GM15510 (cell line): ENCODE measurements around the gene PPP1R3E.

Experiments used
- POLR2A ChIP-seq: IDR thresholded peaks from 3 replicates; pipeline ENCODE4 v1.6.1; 2011; ENCODE audit warnings: borderline replicate concordance; ENCODE audit not compliant: insufficient read length; ENCODE audit errors: extremely low read depth

Gene PPP1R3E

DNA sequence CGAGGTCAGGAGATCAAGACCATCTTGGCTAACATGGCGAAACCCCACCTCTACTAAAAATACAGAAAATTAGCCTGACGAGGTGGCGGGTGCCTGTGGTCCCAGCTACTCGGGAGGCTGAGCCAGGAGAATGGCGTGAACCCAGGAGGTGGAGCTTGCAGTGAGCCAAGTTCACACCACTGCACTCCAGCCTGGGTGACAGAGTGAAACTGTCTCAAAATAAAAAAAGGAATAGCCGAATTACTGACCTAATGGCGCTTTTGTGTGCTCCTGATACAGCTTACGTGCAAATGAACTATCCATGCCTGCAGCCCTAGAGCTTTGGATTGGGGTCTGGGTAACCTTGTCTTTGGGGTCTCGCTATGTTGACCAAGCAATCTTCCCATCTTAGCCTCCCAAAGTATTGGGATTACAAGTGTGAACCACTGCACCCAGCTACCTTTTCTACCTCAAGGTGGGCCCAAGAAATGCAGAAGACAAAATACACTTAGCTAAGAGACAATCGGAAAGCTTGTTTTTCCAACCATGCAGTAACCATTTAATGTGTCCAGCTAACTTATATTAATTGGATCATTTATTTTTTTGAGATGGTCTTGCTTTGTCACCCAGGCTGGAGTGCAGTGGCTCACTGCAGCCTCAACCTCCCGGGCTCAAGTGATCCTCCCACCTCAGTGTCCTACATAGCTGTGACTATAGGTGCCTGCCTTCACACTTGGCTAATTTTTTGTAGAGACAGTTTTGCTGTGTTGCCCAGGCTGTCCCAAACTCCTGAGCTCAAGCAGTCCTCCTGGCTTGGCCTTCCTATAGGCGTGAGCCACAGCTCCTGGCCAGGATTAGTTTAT, 24.1 kb upstream of the PPP1R3E start:
- TF ChIP-seq POLR2A, result no peak

DNA sequence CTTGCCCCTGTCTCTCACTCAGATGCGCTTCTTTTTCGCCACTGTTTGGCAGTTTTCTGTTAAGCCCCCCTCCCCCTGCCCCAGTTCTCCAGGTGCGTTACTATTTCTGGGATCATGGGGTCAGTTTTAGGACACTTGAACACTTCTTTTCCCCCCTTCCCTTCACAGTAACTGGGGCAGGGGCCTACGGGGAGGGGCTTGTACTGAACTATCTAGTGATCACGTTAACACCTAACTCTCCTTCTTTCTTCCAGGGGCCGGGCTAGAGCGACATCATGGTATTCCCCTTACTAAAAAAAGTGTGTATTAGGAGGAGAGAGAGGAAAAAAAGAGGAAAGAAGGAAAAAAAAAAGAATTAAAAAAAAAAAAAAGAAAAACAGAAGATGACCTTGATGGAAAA, 22.3 kb upstream of the PPP1R3E start:
- TF ChIP-seq POLR2A, result no peak

DNA sequence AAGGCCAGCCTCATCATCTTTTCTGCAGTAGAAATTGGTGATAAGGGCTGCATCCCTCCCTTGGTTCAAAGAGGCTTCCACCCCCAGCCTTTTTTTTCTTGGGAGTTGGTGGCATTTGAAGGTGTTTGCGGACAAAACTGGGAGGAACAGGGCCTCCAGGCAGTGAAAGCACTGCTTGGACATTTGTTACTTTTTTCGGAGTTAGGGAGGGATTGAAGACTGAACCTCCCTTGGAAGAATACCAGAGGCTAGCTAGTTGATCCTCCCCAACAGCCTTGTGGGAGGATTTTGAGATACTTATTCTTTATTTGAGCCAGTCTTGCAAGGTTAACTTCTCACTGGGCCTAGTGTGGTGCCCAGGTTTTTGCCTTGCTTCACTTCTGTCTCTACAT, 21.8 kb upstream of the PPP1R3E start:
- TF ChIP-seq POLR2A, result no peak

DNA sequence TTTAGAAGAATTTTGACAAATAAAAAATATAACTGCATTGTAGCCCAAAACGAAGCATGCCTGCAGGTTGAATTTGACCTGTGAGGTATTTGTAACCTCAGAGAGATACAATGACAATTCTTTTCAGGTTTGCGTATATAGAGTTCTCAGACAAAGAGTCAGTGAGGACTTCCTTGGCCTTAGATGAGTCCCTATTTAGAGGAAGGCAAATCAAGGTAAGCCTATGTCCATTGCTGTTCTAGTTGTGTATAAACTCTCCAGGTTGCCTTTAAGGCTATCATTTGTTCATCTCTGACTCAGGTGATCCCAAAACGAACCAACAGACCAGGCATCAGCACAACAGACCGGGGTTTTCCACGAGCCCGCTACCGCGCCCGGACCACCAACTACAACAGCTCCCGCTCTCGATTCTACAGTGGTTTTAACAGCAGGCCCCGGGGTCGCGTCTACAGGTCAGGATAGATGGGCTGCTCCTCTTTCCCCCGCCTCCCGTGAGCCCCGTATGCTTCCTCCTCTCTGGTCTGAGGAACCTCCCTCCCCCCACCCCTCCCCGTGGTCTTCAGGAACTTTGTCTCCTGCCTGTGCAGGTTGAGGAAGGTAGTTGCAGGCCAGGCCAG, 21.3 kb upstream of the PPP1R3E start:
- TF ChIP-seq POLR2A, result no peak

DNA sequence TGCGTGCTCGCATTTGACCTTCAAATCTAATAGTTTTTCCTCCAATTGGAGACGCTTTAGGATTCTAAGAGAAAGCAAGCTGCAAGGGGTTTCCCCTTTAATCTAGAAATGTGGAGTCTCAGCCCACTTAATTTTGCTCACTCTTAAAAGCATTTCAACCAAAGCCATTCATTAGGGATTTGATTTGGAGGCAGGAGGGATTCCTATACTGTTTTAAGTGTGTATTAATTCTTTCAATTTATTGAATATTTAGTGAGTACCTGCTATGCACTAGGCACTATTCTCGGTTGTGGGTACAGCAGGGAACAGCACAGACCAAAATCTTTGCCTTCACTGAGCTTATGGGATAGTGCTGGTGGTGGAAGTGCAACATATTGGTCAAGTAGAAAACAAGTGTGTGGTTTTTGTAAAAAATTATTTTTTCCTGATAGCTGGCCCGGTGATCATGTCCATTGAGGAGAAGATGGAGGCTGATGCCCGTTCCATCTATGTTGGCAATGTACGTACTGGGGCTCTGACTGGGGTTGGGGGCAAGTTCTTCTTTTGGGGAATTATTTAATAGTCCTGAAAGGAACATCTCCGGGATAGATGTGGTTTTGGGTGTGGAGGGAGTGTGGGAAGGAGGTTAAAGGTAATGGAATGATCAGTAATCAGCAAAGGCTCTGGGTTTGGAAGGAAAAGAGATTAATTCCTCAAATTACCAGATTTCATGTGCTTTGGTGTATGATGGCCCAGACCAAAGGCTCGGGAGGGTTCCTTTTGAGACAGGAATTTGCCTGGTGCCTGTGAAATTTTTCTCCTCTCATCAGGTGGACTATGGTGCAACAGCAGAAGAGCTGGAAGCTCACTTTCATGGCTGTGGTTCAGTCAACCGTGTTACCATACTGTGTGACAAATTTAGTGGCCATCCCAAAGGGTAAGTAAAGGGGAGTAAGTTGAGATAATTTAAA, 20.2 kb upstream of the PPP1R3E start:
- TF ChIP-seq POLR2A, result no peak

DNA sequence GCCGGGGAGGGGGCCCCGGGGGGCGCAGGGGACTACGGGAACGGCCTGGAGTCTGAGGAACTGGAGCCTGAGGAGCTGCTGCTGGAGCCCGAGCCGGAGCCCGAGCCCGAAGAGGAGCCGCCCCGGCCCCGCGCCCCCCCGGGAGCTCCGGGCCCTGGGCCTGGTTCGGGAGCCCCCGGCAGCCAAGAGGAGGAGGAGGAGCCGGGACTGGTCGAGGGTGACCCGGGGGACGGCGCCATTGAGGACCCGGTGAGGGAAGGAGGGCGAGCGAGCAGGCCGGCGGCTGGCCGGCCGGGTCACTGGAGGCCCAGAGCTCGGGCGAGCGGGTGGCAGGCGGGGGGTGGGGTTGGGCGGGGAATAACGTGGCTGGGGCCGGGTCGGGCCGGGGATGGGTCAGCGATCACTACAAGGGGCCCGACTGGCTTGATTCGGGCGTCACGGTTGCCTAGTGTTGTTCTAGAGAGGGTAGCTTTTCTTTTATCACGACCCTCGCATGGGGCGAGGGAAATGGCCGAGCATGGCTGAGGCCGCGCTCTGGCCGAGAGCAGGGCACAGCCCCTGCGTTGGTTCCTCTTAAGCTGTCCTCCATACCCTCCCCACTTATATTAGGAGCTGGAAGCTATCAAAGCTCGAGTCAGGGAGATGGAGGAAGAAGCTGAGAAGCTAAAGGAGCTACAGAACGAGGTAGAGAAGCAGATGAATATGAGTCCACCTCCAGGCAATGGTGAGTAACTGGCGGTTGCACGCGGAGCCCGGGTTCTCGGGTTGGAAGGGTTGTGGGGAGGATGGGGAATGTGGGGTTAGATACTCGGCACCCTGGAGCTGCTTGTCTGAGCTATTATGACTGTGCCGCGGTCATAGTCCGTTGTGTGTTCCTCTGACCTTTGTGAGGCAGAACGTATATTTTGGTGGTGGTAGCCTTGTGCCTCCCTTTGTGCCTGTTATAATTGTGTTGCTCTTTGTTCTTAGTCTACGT, 19.2 kb upstream of the PPP1R3E start:
- no peak for TF ChIP-seq POLR2A

DNA sequence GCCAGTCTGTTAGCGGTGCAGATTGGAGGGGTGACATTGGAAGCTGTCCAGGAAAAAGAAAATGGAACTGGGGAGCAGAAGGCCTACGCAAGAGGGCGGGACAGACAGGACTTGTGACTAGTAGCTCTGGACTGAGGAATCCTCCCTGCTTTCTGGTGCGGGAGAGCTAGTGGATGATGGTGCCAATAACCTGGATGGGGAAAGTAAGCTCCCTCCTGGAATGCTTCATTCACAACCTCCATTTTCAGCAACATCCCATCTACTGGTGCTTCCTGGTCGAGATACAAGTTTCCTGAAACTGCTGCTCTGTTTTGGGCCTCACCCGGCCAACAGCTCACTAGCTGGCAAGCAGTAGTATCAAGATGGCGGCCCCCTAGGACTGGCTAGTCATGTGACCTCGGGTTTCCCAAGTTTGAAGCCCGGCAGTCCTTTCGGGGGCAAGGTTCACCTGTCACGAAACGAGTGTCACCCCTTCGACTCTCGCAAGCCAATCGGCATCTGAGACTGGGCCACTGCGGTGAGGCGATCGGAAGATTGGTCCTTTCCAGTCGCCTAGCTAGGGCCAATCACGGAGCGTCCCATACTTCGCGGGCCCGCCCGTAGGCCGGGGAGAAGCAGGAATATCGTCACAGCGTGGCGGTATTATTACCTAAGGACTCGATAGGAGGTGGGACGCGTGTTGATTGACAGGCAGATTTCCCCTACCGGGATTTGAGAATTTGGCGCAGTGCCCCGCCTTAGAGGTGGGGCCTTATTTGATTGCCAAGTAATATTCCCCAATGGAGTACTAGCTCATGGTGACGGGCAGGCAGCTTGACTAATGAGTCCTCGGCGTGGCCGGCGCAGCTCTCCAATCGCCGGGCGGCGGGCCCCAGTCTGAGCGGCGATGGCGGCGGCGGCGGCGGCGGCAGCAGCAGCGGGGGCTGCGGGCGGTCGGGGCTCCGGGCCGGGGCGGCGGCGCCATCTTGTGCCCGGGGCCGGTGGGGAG, 18.2 kb upstream of the PPP1R3E start, which contains the start of gene PABPN1:
Gene PABPN1 (plus strand): TSS at position 874 of the 988 bp plus-strand sequence. CDS start 13 bp downstream, at position 887.
- TF ChIP-seq POLR2A, result peak; percentile 67

DNA sequence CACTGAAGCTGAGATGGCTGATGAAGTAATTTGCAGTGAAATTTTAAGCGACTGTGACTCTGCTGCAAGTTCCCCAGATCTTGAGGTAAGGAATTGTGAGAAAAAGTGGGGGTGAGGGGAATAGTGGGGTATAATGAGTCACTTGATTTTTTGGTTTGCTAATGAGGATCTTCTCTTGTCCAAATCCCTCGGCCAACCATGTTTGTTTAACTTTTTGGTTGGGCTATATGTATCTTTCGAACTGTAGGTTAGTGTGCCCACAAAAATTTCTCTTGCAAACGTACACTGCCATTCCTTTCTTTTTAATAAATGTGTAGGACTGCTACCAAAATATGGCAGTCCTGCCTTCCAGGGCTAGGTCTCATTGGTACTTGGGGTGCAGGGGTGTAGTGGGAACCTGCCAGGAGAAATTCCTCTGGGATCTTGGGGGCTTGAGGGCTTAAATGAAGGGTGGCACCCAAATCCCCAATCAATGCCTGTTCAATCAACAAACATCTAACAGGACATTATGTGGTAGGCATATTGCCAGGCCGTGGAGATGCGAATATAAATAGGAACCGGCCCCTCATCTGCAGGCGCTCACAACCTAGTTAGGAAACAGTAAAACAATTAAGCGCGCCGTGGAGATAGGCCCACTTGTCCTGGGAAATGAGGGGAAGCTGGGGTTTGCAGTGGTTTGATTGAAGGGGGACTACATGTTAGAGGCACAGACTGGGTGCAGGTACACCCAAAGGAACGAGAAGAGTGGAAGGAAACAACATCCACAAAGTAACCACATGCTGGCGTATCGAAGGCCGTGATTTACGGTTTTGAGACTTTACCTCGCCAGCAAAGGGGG, 17.3 kb upstream of the PPP1R3E start:
- no peak for TF ChIP-seq POLR2A

DNA sequence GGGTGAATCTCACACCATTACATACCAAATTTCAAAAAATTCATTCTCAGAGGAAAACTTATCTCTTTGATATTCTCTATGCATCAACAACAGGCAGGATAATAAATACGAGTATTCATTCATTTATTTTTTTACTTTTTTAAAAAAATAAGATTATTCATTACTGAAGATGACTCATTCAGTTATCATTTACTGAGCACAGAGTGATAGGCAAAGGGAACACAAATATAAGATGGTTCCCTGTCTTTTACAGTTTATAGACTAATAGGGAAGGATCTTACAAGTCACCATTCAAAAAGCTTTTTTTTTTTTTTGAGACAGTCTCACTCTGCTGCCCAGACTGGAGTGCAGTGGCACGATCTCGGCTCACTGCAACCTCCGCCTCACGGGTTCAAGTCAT, 13.6 kb upstream of the PPP1R3E start:
- TF ChIP-seq POLR2A, result no peak

DNA sequence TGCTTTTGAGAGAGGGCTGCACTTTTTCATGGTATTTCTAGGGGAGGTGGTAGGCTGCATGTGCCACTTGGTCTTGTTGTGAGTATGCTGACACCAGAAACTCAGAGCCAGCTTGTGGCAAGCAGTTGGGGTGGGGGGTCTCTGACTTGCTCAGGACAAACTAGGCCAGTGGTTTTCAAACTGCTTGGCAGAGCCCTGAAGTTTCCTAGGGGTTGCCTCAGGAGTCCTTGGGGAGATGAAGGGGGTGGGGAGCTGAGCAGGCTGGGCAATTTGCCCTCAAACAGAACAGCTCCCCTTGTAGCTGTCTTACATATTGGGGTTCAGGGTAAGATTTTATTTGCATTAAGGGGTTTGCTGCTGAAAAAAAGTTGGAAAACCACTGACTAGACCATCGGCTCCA, 7.9 kb upstream of the PPP1R3E start:
- TF ChIP-seq POLR2A, result no peak

DNA sequence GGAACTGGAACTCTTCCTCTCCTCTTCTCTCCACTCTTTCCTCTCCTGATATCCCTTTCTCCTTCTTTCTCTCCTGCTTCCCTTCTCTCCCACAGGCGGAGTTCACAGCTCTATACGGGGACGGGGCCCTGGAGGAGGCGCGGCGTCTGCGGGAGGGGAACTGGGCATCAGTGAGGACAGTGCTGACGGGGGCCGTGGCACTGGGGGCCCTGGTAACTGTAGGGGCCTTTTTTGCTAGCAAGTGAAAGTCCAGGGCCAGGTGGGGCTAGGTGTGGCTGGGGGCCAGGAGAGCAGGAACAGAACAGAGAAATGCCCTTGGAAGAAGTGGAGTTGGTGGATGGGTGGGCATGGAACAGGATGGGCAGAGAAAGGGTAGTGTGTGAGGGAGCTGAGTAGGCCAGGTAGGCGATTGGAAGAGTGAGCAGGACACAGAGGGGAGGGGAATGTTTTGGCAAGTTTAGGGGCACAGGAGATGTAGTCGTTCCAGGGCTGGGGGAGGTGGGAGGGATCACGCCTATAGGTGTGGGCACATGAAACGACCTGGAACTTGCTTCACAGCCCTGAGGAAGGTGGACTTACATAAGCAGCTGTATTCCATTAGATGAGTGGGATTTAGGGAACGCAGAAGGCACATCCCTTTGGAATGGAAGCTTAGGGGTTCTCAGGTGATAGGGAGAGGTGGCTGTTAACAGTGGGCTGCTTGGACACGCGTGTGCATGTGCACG, 6.2 kb upstream of the PPP1R3E start:
- TF ChIP-seq POLR2A, result no peak
